NT2/D1 (cell line): Measurements from ENCODE around the gene ACLY.

ENCODE experiments used
- SUZ12 ChIP-seq: IDR thresholded peaks from 2 replicates; pipeline ENCODE4 v1.6.1; 2011; ENCODE audit not compliant: insufficient read length, insufficient read depth; ENCODE audit errors: extremely low read depth
- YY1 ChIP-seq: IDR thresholded peaks from 2 replicates; pipeline ENCODE4 v1.6.1; 2011; ENCODE audit not compliant: insufficient read length, insufficient read depth
- ZNF274 ChIP-seq: IDR thresholded peaks from 2 replicates; pipeline ENCODE4 v1.6.1; 2011; ENCODE audit warnings: mild to moderate bottlenecking, low read depth, low read length

GRCh38 chr17:41865596-41865893 is 53.2 kb downstream of the ACLY start:
- TF ChIP-seq ZNF274 (no peak), YY1 (no peak), SUZ12 (no peak)
